DOHH2 (cell line): ENCODE data around the gene CALB2.

Source experiments
- H3F3A ChIP-seq: fragments of 200-600 bp; sonication (generic), shearing (Covaris generic); 2 replicates; pipeline ENCODE4 v1.6.0; 2016; ENCODE audit warnings: antibody characterized with exemption, mild to moderate bottlenecking; ENCODE audit not compliant: control insufficient read depth, insufficient read depth
- H3K27ac ChIP-seq: fragments of 200-600 bp; sonication (generic); 2 replicates; pipeline ENCODE4 v1.5.1; 2014; ENCODE audit warnings: low read depth, mild to moderate bottlenecking, low read length, moderate library complexity
- H3K27me3 ChIP-seq: fragments of 200-600 bp; sonication (generic); 2 replicates; pipeline ENCODE4 v1.6.1; 2014; ENCODE audit warnings: mild to moderate bottlenecking, low read length, mixed read lengths; ENCODE audit not compliant: control insufficient read depth
- H3K36me3 ChIP-seq: fragments of 200-600 bp; sonication (generic); 2 replicates; pipeline ENCODE4 v1.6.1; 2014; ENCODE audit warnings: mild to moderate bottlenecking, low read length, moderate library complexity, mixed read lengths; ENCODE audit not compliant: control insufficient read depth
- H3K4me1 ChIP-seq: fragments of 200-600 bp; sonication (generic); 2 replicates; pipeline ENCODE4 v1.6.1; 2014; ENCODE audit warnings: mild to moderate bottlenecking, low read length, mixed read lengths; ENCODE audit not compliant: control insufficient read depth
- H3K4me2 ChIP-seq: fragments of 200-600 bp; sonication (generic); 2 replicates; pipeline ENCODE4 v1.6.0; 2014; ENCODE audit warnings: mild to moderate bottlenecking, low read length, moderate library complexity
- H3K4me3 ChIP-seq: fragments of 200-600 bp; sonication (generic); 2 replicates; pipeline ENCODE4 v1.5.1; 2014; ENCODE audit warnings: mild to moderate bottlenecking, low read length, mixed read lengths
- H3K79me2 ChIP-seq: fragments of 200-600 bp; sonication (generic); 2 replicates; pipeline ENCODE4 v1.6.1; 2014; ENCODE audit warnings: mild to moderate bottlenecking, low read length, mixed read lengths; ENCODE audit not compliant: control insufficient read depth
- H3K9me2 ChIP-seq: fragments of 200-600 bp; sonication (generic); replicated peaks from 2 replicates; pipeline ENCODE4 v1.6.1; 2014; ENCODE audit warnings: mild to moderate bottlenecking, low read length, mixed read lengths; ENCODE audit not compliant: control insufficient read depth
- H3K9me3 ChIP-seq: fragments of 200-600 bp; sonication (generic); 2 replicates; pipeline ENCODE4 v1.6.1; 2014; ENCODE audit warnings: antibody characterized with exemption, low read length, mixed read lengths; ENCODE audit not compliant: control insufficient read depth, insufficient read depth
- H4K20me1 ChIP-seq: fragments of 200-600 bp; sonication (generic); 2 replicates; pipeline ENCODE4 v1.6.0; 2014; ENCODE audit warnings: low read depth, mild to moderate bottlenecking, antibody characterized with exemption, low read length, moderate library complexity; ENCODE audit not compliant: control insufficient read depth, insufficient read depth
- CTCF ChIP-seq: fragments of 200-600 bp; sonication (generic); IDR thresholded peaks from one replicate; pipeline ENCODE4 v1.5.1; 2014; ENCODE audit warnings: antibody characterized with exemption, mild to moderate bottlenecking, low read depth, low read length; ENCODE audit not compliant: poor library complexity, severe bottlenecking
- EZH2phosphoT487 ChIP-seq: fragments of 200-600 bp; sonication (generic); IDR thresholded peaks from 2 replicates; pipeline ENCODE4 v1.6.1; 2017; ENCODE audit warnings: borderline replicate concordance, mild to moderate bottlenecking, antibody characterized with exemption, low read length, moderate library complexity, mixed read lengths

Gene CALB2

GRCh38 chr16:71428385-71428784, 69.9 kb downstream of the CALB2 start:
- Histone ChIP-seq H4K20me1 (no peaks in the 10 kb centered on the region), H3K9me3 (peaks cover 5% of the 10 kb centered on the region; the same call in 1 of the 2 replicates), H3K4me3 (no peak overlapping the region), H3K27ac (no peak overlapping the region), H3K36me3 (no peaks in the 10 kb centered on the region), H3K9me2 (no peaks in the 10 kb centered on the region), H3K27me3 (no peaks in the 10 kb centered on the region), H3K79me2 (no peaks in the 10 kb centered on the region), H3K4me2 (no peak overlapping the region), H3F3A (no peaks in the 10 kb centered on the region), H3K4me1 (no peaks in the 10 kb centered on the region)
- TF ChIP-seq CTCF (no peak), EZH2phosphoT487 (no peak)

GRCh38 chr16:71428883-71429282, 70.4 kb downstream of the CALB2 start:
- no peak for TF ChIP-seq EZH2phosphoT487
- TF ChIP-seq CTCF = no peak

DNA sequence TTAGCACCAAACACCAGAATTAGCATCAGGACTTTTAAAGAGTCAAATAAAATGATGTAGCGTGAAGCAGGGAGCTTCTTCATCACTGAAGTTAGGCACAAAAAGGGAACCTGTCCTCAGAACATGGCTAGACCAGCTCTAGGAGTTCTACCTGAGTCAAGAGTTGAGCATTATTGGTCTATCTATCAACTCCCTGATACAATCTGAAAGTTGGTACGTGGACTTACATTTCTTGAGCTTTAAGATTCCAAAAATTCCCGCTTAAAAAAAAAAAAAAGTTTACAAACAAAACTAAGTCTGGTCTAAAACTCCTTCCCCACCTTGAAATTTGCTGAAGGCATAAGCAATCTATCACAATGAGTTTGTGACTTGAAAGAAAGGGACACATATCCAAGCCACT, 71.1 kb downstream of the CALB2 start:
- Histone ChIP-seq H3K9me2 (no peaks in the 10 kb centered on the region), H3F3A (no peaks in the 10 kb centered on the region), H3K9me3 (peaks cover 5% of the 10 kb centered on the region; the same call in 1 of the 2 replicates), H4K20me1 (no peaks in the 10 kb centered on the region), H3K36me3 (no peaks in the 10 kb centered on the region), H3K4me2 (no peak overlapping the region), H3K79me2 (no peaks in the 10 kb centered on the region), H3K4me1 (no peaks in the 10 kb centered on the region), H3K27ac (no peak overlapping the region), H3K4me3 (no peak overlapping the region), H3K27me3 (no peaks in the 10 kb centered on the region)
- no peak for TF ChIP-seq EZH2phosphoT487
- TF ChIP-seq CTCF = no peak

More at GRCh38 chr16:71428883-71429282, 70.4 kb downstream of the CALB2 start:
- H3K27me3 ChIP-seq = no peaks in the 10 kb centered on the region
- no peak overlapping the region for H3K4me2 ChIP-seq
- H3K9me3 ChIP-seq = peaks cover 5% of the 10 kb centered on the region; the same call in 1 of the 2 replicates
- H4K20me1 ChIP-seq = no peaks in the 10 kb centered on the region
- H3K4me3 ChIP-seq = no peak overlapping the region
- no peaks in the 10 kb centered on the region for H3K36me3 ChIP-seq
- H3K9me2 ChIP-seq = no peaks in the 10 kb centered on the region
- H3K27ac ChIP-seq = no peak overlapping the region
- no peaks in the 10 kb centered on the region for H3K79me2 ChIP-seq
- no peaks in the 10 kb centered on the region for H3K4me1 ChIP-seq
- H3F3A ChIP-seq = no peaks in the 10 kb centered on the region
